Activated CD8-positive, alpha-beta T cell treated with anti-CD3 and anti-CD28 coated beads, Interleukin-2, amount 10 ng/mL, durations not matched to agents 7 days and 5 days (primary cell): ENCODE measurements around the gene DCTN5. TPM values are rescaled to one million over a fixed set of nuclear protein-coding genes. Genes with fewer than 3 reads are reported as not detected.

Experiments used
- ATAC-seq: fragments of 150-1000 bp; cut with Tn5 transposase; one replicate; pipeline ENCODE4 v1.10.0; 2021; ENCODE audit warnings: moderate library complexity
- CTCF ChIA-PET: fragments of 350-600 bp; sonication (Branson Sonifier 250); formaldehyde crosslinking; loops from one replicate; lab custom pipeline; 2021; ENCODE audit warnings: antibody characterized with exemption; lab: Charles Lee
- POLR2A ChIA-PET: fragments of 350-600 bp; sonication (Branson Sonifier 250); formaldehyde crosslinking; loops from one replicate; lab custom pipeline; 2021; ENCODE audit warnings: antibody characterized with exemption; lab: Charles Lee
- DNase-seq: peaks from one replicate; pipeline ENCODE4 v3.0.0-alpha.2; 2020
- H3K27ac Mint-ChIP-seq: one replicate; pipeline ENCODE4 v1.8.0; 2021; ENCODE audit warnings: mild to moderate bottlenecking, mixed read lengths
- H3K27me3 Mint-ChIP-seq: one replicate; pipeline ENCODE4 v1.8.0; 2021; ENCODE audit warnings: low read depth, mixed read lengths
- H3K36me3 Mint-ChIP-seq: one replicate; pipeline ENCODE4 v1.8.0; 2021; ENCODE audit warnings: low read depth, mixed read lengths
- H3K4me1 Mint-ChIP-seq: one replicate; pipeline ENCODE4 v1.8.0; 2021; ENCODE audit warnings: low read depth, mixed read lengths
- H3K4me3 Mint-ChIP-seq: one replicate; pipeline ENCODE4 v1.8.0; 2021; ENCODE audit warnings: mild to moderate bottlenecking, mixed read lengths
- H3K9me3 Mint-ChIP-seq: one replicate; pipeline ENCODE4 v1.8.0; 2022; ENCODE audit warnings: mixed read lengths; ENCODE audit not compliant: insufficient read depth
- total RNA-seq, 2 experiments: library from RNA; stranded (reverse); gene quantifications; one replicate each; pipeline ENCODE4 v1.2.3, GENCODE V29; 2021

Gene DCTN5
- total RNA-seq, 2 experiments from 2014 or later: 71.9 to 72.6 TPM

GRCh38 chr16:23682181-23682580, 40.9 kb downstream of the DCTN5 start:
- Mint-ChIP-seq H3K4me1 (peaks cover 47% of the 10 kb centered on the region), H3K27ac (peak overlapping the region; percentile 18), H3K27me3 (no peaks in the 10 kb centered on the region), H3K36me3 (peaks cover 72% of the 10 kb centered on the region), H3K4me3 (no peak overlapping the region), H3K9me3 (no peaks in the 10 kb centered on the region)
- ATAC-seq (no peak), DNase-seq (no peak)
- CTCF ChIA-PET: no interaction called here
- POLR2A ChIA-PET: no interaction called here

- H3K27ac Mint-ChIP-seq: peak overlapping the region; percentile 64
- peaks cover 82% of the 10 kb centered on the region for H3K36me3 Mint-ChIP-seq
- POLR2A ChIA-PET: no interaction called here
- ATAC-seq (no peak), DNase-seq (no peak)
- H3K4me1 Mint-ChIP-seq: peaks cover 39% of the 10 kb centered on the region
- H3K27me3 Mint-ChIP-seq: no peaks in the 10 kb centered on the region
- no peaks in the 10 kb centered on the region for H3K9me3 Mint-ChIP-seq
- CTCF ChIA-PET: no interaction called here
- H3K4me3 Mint-ChIP-seq: no peak overlapping the region
Observed at GRCh38 chr16:23683487-23683886, 42.2 kb downstream of the DCTN5 start.

GRCh38 chr16:23687034-23687808, 46.0 kb downstream of the DCTN5 start:
- ATAC-seq (no peak), DNase-seq (no peak)
- H3K4me1 Mint-ChIP-seq: peaks cover 15% of the 10 kb centered on the region
- no peak overlapping the region for H3K27ac Mint-ChIP-seq
- no peaks in the 10 kb centered on the region for H3K27me3 Mint-ChIP-seq
- no peaks in the 10 kb centered on the region for H3K9me3 Mint-ChIP-seq
- POLR2A ChIA-PET: no interaction called here
- peaks cover 82% of the 10 kb centered on the region for H3K36me3 Mint-ChIP-seq
- CTCF ChIA-PET: no interaction called here
- no peak overlapping the region for H3K4me3 Mint-ChIP-seq

GRCh38 chr16:23689442-23690187, 48.3 kb downstream of the DCTN5 start:
- H3K36me3 Mint-ChIP-seq: peaks cover 65% of the 10 kb centered on the region
- CTCF ChIA-PET: no interaction called here
- no peaks in the 10 kb centered on the region for H3K9me3 Mint-ChIP-seq
- H3K4me3 Mint-ChIP-seq: no peak overlapping the region
- no peaks in the 10 kb centered on the region for H3K27me3 Mint-ChIP-seq
- POLR2A ChIA-PET: interaction anchor here (1.1 to 2.0 kb wide), 2 partner anchors 12 kb away, joined by 3 to 6 read pairs; no protein-coding TSS in a partner anchor
- ATAC-seq (no peak), DNase-seq (no peak)
- peaks cover 11% of the 10 kb centered on the region for H3K4me1 Mint-ChIP-seq
- no peak overlapping the region for H3K27ac Mint-ChIP-seq

- H3K27ac Mint-ChIP-seq: no peak overlapping the region
Observed at GRCh38 chr16:23690771-23691482, 49.7 kb downstream of the DCTN5 start.

GRCh38 chr16:23691483-23692189, 50.4 kb downstream of the DCTN5 start:
- Mint-ChIP-seq H3K27ac (no peak overlapping the region), H3K36me3 (peaks cover 51% of the 10 kb centered on the region), H3K27me3 (no peaks in the 10 kb centered on the region), H3K4me3 (no peak overlapping the region), H3K9me3 (no peaks in the 10 kb centered on the region), H3K4me1 (peaks cover 8% of the 10 kb centered on the region)
- ChIA-PET POLR2A (interaction anchor here (0.6 to 2.0 kb wide), 2 partner anchors 14 to 319 kb away, joined by 3 to 6 read pairs; no protein-coding TSS in a partner anchor), CTCF (no interaction called here)
- ATAC-seq (no peak), DNase-seq (no peak)

More at GRCh38 chr16:23690771-23691482, 49.7 kb downstream of the DCTN5 start:
- H3K4me3 Mint-ChIP-seq: no peak overlapping the region
- peaks cover 55% of the 10 kb centered on the region for H3K36me3 Mint-ChIP-seq
- ATAC-seq: no peak
- DNase-seq: no peak
- no peaks in the 10 kb centered on the region for H3K9me3 Mint-ChIP-seq
- no peaks in the 10 kb centered on the region for H3K27me3 Mint-ChIP-seq
- CTCF ChIA-PET: no interaction called here
- peaks cover 8% of the 10 kb centered on the region for H3K4me1 Mint-ChIP-seq
- POLR2A ChIA-PET: interaction anchor here (2.0 kb wide), 1 partner anchor 13 kb away, joined by 6 read pairs; no protein-coding TSS in a partner anchor

GRCh38 chr16:23692190-23692837, 51.0 kb downstream of the DCTN5 start:
- DNase-seq (no peak), ATAC-seq (no peak)
- Mint-ChIP-seq H3K27ac (no peak overlapping the region), H3K36me3 (peaks cover 45% of the 10 kb centered on the region), H3K4me3 (no peak overlapping the region), H3K27me3 (no peaks in the 10 kb centered on the region), H3K9me3 (no peaks in the 10 kb centered on the region), H3K4me1 (peaks cover 8% of the 10 kb centered on the region)
- POLR2A ChIA-PET: interaction anchor here (0.6 kb wide), 1 partner anchor 318 kb away, joined by 3 read pairs; no protein-coding TSS in a partner anchor
- CTCF ChIA-PET: interaction anchor here (1.1 kb wide), 1 partner anchor 9 kb away, joined by 3 read pairs; no protein-coding TSS in a partner anchor

- no peak for ATAC-seq
- no peak overlapping the region for H3K4me3 Mint-ChIP-seq
- DNase-seq: no peak
- peaks cover 15% of the 10 kb centered on the region for H3K4me1 Mint-ChIP-seq
- no peak overlapping the region for H3K27ac Mint-ChIP-seq
- POLR2A ChIA-PET: interaction anchor here (1.0 to 1.2 kb wide), 2 partner anchors 12 to 16 kb away, joined by 3 to 4 read pairs; partner anchors contain the start of gene PLK1
- H3K36me3 Mint-ChIP-seq: peaks cover 26% of the 10 kb centered on the region
- CTCF ChIA-PET: no interaction called here
- H3K27me3 Mint-ChIP-seq: no peaks in the 10 kb centered on the region
- H3K9me3 Mint-ChIP-seq: no peaks in the 10 kb centered on the region
Observed at GRCh38 chr16:23694265-23694643, 53.0 kb downstream of the DCTN5 start.

GRCh38 chr16:23694644-23695373, 53.5 kb downstream of the DCTN5 start:
- Mint-ChIP-seq H3K27ac (no peak overlapping the region), H3K36me3 (peaks cover 20% of the 10 kb centered on the region), H3K4me1 (peaks cover 16% of the 10 kb centered on the region), H3K4me3 (no peak overlapping the region), H3K27me3 (no peaks in the 10 kb centered on the region), H3K9me3 (no peaks in the 10 kb centered on the region)
- ATAC-seq (no peak), DNase-seq (no peak)
- ChIA-PET CTCF (no interaction called here), POLR2A (interaction anchor here (1.2 kb wide), 1 partner anchor 16 kb away, joined by 4 read pairs; the partner anchor contains the start of gene PLK1)

- H3K27ac Mint-ChIP-seq: no peak overlapping the region
- H3K9me3 Mint-ChIP-seq: no peaks in the 10 kb centered on the region
- peaks cover 16% of the 10 kb centered on the region for H3K4me1 Mint-ChIP-seq
- DNase-seq (no peak), ATAC-seq (no peak)
- no peak overlapping the region for H3K4me3 Mint-ChIP-seq
- peaks cover 12% of the 10 kb centered on the region for H3K36me3 Mint-ChIP-seq
- ChIA-PET POLR2A (no interaction called here), CTCF (interaction anchor here (0.6 kb wide), 1 partner anchor 22 kb away, joined by 3 read pairs; no protein-coding TSS in a partner anchor)
- peaks cover 2% of the 10 kb centered on the region for H3K27me3 Mint-ChIP-seq
Observed at GRCh38 chr16:23695756-23696155, 54.5 kb downstream of the DCTN5 start.
